GM19452 (cell line): Measurements from ENCODE around the gene ARVCF.

Experiments used
- ATAC-seq: cut with Tn5 transposase; IDR thresholded peaks from one replicate; pipeline ENCODE4 v1.9.1; 2021; ENCODE audit not compliant: unreplicated experiment

The ARVCF gene

DNA sequence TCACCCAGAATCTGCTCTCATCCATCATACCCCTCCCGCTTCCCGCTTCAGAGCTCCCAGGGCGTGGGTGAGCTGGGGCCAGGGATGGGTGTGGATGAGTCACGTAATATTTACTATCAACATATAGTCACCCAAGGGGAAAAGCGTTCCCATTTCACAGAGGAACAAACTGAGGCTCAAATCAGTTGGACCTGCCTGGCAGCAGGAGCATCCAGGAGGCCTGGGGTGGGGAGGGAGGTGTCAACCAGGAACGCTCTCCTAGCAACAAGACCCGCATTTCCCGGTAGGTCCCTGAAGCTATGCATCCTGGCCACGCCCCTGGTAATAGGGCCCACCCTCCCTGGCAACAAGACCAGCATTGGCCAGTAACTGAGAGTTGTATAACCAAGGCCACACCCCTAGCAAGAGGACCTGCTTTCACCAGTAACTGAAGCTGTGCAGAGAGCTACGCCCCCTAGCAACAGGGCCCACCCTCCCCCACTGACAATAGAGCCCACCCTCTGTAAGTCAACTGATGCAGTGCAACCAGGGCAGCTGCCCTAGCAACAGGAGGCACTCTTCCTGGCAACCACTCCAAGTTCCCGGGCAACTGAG lies 42.3 kb downstream of the ARVCF start:
- ATAC-seq = no peak

DNA sequence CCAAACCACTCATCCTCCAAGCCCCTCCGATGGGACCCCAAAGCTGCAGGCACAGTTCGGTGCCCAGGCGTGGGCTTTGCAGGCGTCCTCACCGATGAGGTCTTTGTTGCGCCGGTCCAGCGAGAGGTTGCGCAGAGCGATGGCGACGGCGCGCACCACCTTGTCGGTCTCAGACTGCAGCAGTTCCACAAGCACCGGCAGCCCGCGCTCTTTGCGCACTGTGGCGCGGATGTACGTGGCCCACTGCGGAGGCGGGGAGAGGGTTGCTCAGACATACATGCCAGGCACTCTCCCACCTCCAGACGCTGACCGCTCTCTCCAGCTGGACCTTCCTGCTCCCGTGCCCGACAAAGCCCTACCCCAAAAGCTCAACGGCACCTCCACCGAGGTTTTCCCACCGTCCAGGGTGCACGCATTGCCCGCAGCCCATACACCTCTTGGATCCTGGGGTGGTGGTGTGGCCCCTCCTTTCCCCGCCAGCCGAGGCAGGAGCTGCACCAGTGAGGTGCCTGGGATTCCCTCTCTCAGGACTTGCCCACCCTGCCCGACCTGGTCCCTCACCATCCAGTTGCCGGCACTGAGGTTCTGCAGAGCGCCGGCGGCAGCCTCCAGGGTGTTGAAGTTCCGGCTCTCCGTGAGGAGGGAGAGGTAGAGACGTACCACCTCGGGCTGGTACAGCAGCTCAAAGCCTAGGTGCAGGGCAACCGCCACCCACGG lies 42.9 kb downstream of the ARVCF start:
- ATAC-seq = no peak

DNA sequence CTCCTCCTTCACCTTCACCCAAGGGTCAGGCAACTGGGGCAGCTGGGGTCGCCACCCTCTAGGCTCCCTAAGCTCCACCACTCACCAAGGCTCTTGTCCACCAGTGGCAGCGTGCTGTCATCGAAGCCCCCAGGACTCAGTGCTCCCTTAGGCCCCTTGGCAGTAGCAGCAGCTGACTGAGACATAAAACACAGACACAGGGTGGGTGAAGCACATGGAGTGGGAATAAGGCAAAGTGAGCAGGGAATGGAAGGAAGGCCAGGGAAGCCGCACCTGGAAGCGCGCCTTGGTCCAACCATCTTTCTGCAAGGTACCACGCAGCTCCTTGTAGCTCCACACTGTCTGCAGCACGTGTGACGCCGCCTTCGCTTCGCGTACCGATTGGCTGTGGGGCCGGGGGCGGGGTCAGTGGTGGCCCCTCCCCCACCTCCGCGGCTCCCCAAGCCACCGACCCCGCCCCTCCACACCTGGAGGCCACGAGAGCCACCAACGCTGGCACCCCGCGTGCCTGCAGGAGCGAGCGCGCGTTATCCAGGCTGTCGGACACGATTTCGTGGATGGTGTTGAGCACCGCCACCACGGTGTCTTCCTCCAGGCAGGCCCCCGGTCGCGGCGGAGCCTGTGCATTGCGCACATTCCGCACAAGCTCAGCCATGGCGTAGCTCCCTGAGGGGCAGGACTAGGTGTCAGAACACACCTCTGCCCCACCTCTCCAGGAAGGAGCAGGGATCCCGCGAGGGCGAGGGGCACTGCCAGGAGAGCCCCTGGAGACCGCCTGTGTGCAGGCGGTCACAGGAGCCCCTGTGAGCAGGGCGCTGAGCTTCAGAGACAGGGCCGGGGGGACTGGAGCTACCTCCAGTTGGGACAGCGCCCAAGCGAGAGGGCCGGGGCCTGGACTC lies 43.7 kb downstream of the ARVCF start:
- no peak for ATAC-seq

DNA sequence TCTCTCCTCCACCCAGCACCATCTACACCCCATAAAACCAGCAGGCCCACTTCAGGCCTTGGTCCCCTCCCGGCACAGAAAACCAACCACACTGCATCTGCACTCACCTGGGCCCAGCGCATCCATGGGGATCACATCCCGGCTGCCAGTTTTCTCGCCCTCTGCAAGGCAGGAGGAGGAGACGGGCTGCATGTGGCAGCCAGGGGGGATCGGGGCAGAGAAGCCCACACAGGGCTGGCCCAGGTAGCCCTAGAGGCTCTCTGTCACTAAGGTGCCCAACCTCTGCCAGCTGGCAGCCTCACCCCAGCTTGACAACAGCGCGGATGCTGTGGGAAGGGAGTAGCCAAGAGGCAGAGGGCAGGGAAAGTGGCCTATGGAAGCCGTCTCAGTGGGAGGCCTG lies 44.4 kb downstream of the ARVCF start:
- no peak for ATAC-seq

DNA sequence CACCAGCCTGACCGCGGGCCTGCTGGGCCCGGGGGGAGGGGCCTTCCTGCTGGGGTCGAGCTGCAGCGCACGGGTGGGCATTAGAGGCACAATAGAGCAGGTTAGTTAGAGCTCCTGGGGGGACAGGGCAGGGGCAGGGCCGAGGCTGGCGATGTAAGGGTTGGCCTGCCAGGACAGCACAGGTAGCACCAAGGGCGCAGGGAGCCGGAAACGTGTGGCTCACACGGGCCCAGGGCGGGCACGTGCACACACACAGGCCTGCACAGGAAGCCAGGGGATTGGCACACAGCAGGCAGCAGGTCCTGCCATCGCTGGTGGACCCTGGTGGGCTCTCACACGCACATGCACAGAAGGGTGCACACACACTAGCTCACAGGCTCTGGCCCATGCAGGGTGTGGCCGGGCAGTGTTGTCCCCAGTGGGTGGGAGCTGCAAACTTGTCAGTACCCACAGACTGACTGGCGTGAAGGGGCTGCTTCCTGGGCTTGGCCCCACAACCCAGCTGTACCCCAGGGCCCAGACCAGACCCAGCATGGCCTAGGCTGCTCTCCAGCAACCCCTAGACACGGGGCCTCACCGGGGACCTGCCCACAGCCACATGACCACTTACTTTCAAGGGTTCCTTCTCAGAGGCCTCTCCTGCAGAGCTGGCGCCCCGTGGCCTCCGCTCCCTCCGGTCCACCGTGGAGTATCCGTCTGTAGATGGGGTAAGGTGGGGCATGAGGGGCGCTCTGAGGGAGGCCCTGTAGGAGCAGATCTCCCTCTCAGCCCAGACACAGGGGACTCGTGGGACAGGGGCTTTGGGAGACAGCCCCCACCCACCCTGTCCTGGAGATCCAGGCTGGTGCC lies 45.1 kb downstream of the ARVCF start:
- ATAC-seq = no peak

DNA sequence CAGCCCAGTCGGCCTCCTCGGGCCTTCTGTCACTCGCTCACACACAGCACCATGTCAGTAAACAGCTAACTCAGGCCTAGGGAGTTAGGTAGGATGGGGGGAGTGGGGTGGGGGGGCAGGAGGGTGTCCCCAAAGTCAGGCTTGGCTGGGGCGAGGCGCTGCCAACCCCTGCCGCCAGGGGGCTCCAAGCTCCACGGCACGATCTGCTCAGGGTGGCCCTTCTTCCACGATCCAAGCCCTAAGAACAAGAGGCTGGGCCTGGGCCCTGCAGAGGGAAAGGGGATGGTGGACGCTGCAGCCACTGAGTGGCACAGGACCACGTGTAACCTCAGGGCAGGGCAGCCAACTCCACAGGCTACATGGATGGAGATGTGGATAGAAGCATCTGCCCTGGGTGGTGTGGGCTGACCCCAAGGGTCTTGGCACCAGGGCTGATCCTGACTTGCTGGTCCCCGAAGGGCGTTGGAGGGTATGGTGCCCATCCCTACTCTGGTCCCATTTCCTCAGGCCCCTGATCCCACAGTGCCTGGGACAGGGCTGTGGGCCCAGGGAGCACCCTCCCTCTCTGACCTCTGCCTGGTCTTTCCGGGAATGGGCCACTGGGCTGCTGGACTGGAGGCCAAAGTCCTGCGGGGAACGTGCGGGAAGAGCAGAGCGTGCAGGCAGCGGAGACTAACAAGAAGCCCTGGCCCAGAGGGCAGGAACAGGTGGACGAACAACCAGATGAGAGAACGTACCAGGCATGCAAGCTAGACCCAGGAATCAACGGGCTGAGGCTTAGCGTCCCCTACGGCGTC lies 45.9 kb downstream of the ARVCF start:
- no peak for ATAC-seq

DNA sequence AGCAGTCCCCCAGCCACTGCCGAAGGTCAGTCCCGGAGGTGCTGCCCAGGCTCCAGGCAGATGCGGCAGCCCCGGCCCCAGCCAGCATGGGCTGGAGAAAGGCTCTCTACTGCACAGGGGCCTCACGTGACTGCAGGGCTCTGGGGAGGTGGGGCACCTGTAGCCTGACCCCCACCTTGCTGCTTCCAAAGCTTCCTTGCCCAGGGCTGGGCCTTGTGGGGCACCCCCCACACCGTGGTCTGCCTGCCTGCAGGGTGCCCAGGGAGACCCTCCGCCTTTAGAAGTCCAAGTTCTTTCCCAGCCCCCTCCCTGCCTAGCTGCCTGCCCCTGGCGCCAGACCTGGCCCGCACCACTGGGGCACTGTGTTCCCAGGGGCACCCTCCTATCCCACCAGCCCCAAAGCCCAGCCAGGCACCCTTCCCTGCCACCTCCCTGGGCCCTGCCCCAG lies 46.6 kb downstream of the ARVCF start:
- ATAC-seq = no peak

DNA sequence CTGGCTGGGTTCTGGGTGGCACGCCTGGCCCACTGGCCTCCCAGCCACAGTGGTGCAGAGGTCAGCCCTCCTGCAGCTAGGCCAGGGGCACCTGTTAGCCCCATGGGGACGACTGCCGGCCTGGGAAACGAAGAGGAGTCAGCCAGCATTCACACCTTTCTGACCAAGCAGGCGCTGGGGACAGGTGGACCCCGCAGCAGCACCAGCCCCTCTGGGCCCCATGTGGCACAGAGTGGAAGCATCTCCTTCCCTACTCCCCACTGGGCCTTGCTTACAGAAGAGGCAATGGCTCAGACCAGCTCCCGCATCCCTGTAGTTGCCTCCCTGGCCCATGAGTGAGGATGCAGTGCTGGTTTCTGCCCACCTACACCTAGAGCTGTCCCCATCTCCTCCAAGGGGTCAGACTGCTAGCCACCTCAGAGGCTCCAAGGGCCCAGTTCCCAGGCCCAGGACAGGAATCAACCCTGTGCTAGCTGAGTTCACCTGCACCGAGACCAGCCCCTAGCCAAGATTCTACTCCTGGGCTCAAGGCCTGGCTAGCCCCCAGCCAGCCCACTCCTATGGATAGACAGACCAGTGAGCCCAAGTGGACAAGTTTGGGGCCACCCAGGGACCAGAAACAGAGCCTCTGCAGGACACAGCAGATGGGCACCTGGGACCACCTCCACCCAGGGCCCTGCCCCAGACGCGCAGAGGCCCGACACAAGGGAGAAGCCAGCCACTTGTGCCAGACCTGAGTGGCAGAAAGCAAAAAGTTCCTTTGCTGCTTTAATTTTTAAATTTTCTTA lies 47.3 kb downstream of the ARVCF start:
- ATAC-seq = no peak

DNA sequence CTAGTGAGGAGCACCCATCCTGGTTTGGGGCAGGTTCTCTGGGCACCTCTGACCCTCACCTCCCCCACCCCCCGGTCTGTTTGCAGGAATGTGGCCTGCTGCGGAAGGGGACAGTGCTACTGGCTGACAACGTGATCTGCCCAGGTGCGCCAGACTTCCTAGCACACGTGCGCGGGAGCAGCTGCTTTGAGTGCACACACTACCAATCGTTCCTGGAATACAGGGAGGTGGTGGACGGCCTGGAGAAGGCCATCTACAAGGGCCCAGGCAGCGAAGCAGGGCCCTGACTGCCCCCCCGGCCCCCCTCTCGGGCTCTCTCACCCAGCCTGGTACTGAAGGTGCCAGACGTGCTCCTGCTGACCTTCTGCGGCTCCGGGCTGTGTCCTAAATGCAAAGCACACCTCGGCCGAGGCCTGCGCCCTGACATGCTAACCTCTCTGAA lies 48.2 kb downstream of the ARVCF start:
- ATAC-seq = no peak

DNA sequence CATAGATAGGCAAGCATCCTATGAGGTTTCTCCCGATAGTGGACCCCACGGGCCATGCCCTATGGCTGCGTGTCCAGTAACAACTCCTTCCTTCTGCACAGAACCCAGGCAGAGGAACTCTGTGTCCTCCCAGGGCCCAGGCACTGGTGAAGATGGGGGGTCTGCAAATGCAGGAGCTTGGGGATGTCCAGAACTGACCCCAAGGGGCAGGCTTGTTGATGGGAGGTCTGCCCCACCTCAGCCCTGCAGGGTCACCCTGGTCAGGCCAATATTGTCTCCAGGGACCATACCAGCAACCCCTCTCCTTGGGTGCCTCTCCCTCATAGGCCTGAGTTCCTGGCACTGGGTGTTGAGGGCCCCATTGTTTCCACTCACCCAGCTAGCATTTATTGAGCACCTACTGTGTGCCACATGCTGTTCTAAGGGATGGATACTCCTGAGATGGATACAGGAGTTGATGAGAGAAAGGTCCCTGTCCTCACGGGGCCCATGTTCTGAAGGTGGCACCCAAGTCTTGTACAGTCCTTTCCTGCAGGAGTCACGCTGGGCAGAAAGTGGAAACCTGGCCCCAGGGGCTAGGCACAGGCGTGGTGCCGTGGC lies 48.7 kb downstream of the ARVCF start:
- no peak for ATAC-seq

DNA sequence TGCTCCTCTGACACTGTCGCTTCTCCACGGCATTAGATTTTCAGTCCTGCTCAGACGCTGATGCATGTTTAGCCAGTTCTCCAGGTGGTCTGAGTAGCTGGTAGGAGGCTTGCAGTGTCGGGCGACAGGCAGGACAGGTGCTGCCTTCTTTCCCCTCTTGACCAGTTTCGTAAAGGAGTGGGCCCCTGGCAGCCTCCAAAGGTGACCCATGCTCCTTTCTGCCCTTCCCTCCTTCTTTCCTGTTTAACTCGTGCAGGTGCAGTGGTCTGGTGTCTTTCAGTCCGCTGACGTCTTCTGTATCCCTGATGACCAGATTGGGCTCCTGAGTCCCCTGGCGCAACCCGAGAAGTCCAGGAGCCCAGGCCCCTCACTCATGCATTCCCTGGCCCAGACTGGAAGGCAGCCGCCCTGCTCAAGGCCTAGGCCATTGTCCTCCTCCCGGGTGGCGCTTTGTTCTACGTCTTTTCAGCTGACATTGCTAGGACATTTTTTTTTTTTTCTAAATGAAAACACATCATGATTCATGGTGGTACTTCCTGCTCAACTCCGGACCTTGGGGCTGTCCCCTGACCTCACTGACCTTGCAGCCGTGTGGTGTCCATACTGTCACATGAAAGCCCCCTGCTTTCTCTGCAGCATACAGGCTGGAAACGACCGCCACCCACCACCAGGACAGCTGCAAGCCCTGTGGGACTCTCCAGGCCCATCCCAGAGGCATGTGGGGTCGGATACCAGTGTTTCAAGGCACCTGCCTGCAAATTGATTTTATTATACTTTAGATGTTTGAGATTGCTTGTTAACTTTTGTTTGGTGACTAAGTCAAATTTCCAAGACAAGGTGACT lies 49.5 kb downstream of the ARVCF start:
- ATAC-seq = no peak

DNA sequence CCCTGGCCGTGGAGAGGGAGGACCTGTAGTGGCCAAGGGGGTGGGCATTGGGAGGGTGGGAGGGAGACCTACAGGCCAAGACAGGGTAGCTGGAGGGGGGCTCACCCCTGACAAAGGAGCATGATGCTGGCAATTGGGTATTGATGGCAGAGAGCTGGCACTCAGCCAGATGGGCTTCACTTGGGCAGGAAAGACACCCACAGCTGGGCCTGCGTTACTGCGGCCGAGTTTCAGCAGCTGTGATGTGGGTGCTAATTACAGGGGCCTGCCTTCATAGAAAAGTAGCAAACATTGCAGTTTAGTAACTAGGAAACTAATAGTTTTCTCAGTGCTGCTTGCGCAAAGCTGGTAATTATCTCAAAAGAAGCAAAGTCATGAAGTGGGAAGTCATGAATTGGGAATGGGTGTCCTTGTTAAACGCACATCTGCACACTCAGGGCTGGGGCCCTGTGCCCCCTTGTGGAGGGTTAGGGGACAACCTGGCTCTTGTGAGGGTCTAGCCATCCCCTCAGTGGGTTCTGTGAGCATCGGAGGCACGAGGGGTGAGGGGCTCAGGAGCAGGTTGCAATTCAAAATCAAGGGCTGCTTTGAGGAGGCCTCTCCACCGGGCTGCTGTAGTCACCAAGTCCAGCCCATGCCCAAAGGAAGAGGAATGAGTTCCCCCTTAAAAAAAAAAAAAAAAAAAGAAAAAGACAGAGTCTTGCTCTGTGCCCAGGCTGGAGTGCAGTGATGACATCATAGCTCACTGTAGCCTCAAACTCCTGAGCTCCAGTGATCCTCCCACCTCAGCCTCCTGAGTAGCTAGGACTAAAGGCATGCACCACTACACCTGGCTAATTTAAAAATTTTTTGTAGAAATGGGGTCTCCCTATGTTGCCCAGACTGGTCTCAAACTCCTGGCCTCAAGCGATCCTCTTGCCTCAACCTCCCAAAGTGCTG lies 50.6 kb downstream of the ARVCF start:
- no peak for ATAC-seq

DNA sequence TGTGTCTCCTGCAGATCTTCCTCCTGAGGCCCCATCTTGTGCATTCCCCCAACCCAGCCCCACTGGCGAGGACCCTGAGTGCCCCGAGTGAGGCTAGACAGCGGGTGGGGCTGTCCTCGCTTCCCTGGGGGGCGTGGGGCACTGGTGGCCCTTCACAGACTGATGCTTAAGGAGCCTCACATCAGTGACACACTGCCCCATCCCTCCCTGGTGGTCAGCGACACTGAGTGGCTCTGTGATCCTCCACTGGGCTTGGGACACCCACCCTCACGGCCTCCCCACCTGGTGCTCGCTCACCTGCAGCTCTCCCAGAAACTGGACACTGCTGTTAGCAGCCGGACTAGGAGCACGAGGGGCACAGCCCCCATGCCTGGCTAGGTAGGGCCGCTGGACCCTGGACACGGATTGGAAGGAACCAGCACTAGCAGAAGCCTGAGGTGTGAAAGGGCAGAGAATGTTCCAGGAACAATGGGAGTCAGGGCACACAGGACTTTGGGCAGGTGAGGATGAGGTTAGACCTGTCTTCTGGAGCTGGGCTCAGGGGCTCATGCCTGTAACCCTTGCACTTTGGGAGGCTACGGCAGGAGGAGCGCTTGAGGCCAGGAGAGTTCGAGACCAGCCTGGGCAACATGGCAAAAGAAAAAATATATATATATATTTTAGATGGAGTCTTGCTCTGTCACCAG lies 51.8 kb downstream of the ARVCF start:
- no peak for ATAC-seq

DNA sequence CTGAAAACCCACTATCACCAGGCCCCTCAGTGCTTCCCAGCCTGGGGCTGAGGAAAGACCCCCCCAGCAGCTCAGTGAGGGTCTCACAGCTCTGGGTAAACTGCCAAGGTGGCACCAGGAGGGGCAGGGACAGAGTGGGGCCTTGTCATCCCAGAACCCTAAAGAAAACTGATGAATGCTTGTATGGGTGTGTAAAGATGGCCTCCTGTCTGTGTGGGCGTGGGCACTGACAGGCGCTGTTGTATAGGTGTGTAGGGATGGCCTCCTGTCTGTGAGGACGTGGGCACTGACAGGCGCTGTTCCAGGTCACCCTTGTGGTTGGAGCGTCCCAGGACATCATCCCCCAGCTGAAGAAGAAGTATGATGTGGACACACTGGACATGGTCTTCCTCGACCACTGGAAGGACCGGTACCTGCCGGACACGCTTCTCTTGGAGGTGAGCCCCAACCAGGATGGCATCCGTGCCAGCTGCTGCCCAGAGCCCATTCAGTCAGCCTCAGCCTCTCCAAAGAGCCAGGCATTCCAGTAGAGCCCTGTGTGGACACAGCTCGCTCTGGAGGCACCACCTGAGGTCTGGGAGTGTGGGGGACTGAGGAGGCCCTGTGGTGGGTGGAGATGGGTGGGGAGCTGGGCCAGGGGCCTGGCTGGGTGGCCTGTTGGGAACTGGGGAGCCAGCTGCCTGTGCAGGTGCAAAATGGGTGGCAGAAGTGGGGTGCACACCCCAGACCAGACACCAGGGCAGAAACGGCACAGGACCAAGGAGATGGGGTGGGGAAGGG lies 52.6 kb downstream of the ARVCF start:
- no peak for ATAC-seq
